ENCODE measurements around the gene ERC2. TPM values are rescaled to one million over a fixed set of nuclear protein-coding genes. Genes with fewer than 3 reads are reported as not detected.

The ERC2 gene
- total and polyA plus RNA-seq, 2 of the 13 experiments (the other 11 are each of a cell fraction or from before 2014, with no cell fraction given): 0.16 to 0.22 TPM

DNA sequence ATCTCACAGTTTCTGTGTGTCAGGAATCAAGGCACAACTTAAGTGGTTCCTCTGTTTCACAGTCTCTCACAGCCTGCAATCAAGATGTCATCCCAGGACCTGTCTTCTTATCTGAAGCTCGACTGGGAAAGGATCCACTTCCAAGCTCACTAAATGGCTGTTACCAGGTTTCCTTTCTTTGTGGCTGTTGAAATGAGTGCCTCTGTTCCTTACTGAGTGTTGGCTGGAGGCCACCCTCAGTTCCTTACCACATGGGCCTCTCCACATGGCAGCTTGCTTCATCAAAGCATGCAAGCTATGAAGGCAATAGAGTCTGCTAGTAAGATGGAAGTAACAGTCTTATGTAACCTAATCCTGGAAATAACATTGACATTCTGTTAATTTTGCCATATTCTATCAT, 174.0 kb downstream of the ERC2 start (continued):
- TF ChIP-seq MATR3 (CRISPR knock-in tag; IDR thresholded peaks at IDR 0.05): no peak
- TF ChIP-seq GATA4 (IDR thresholded peaks at IDR 0.05; ENCODE audit: borderline replicate concordance, low read depth): no peak
- no peak for TF ChIP-seq HHEX (CRISPR knock-in tag; IDR thresholded peaks at IDR 0.05)
- TF ChIP-seq, protein P1, sequence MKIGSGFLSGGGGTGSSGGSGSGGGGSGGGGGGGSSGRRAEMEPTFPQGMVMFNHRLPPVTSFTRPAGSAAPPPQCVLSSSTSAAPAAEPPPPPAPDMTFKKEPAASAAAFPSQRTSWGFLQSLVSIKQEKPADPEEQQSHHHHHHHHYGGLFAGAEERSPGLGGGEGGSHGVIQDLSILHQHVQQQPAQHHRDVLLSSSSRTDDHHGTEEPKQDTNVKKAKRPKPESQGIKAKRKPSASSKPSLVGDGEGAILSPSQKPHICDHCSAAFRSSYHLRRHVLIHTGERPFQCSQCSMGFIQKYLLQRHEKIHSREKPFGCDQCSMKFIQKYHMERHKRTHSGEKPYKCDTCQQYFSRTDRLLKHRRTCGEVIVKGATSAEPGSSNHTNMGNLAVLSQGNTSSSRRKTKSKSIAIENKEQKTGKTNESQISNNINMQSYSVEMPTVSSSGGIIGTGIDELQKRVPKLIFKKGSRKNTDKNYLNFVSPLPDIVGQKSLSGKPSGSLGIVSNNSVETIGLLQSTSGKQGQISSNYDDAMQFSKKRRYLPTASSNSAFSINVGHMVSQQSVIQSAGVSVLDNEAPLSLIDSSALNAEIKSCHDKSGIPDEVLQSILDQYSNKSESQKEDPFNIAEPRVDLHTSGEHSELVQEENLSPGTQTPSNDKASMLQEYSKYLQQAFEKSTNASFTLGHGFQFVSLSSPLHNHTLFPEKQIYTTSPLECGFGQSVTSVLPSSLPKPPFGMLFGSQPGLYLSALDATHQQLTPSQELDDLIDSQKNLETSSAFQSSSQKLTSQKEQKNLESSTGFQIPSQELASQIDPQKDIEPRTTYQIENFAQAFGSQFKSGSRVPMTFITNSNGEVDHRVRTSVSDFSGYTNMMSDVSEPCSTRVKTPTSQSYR (CRISPR knock-in tag; IDR thresholded peaks at IDR 0.05; ENCODE audit: borderline replicate concordance): no peak
- TF ChIP-seq ZNF142 (CRISPR knock-in tag; IDR thresholded peaks at IDR 0.05): no peak
